HEK293 (cell line): ENCODE results near the gene C11orf58.

Experiments
- CTCF ChIA-PET: fragments of 350-600 bp; formaldehyde crosslinking; extraction: SDS; loops from one replicate; lab custom pipeline; 2021; ENCODE audit warnings: antibody characterized with exemption; lab: Yijun Ruan, JAX
- POLR2A ChIA-PET: fragments of 300-600 bp; formaldehyde crosslinking; extraction: SDS; loops from one replicate; lab custom pipeline; 2020; ENCODE audit warnings: antibody characterized with exemption, inconsistent platforms; lab: Yijun Ruan, JAX
- H3K27ac ChIP-seq: fragments of 200-500 bp; sonication (Bioruptor generic); 2 replicates; pipeline ENCODE4 v1.5.1; 2014; ENCODE audit warnings: low read depth, low read length, control low read depth, inconsistent platforms; ENCODE audit errors: extremely low read depth
- H3K36me3 ChIP-seq, 2 experiments: fragments of 200-500 bp in 1 of 2; sonication (Bioruptor generic) in 1 of 2; 1 replicate in 1 of 2; 2 replicates in 1 of 2; pipeline ENCODE4 v1.5.1; 2014 to 2017; ENCODE audit warnings: inconsistent platforms in 2 of 2, low read length in 2 of 2; ENCODE audit not compliant: control insufficient read depth in 2 of 2, insufficient read depth in 1 of 2
- H3K4me1 ChIP-seq: fragments of 200-500 bp; sonication (Bioruptor generic); 2 replicates; pipeline ENCODE4 v1.5.1; 2014; ENCODE audit warnings: mild to moderate bottlenecking, low read length, inconsistent platforms; ENCODE audit not compliant: control insufficient read depth, insufficient read depth
- H3K4me3 ChIP-seq: 2 replicates; pipeline ENCODE4 v1.5.1; 2011; ENCODE audit warnings: low read depth, mild to moderate bottlenecking, control low read depth, low read length, moderate library complexity
- H3K9me3 ChIP-seq: fragments of 200-500 bp; sonication (Bioruptor generic); 2 replicates; pipeline ENCODE4 v1.5.1; 2014; ENCODE audit warnings: low read depth, low read length, inconsistent platforms; ENCODE audit not compliant: control insufficient read depth, insufficient read depth
- GFI1B ChIP-seq: fragments of 450-650 bp; formaldehyde crosslinking; IDR thresholded peaks from 2 replicates; pipeline ENCODE4 v1.5.1; 2016; ENCODE audit warnings: missing biosample characterization, missing genetic modification characterization
- HOXA7 ChIP-seq: sonication (generic); formaldehyde crosslinking; IDR thresholded peaks from 2 replicates; pipeline ENCODE4 v1.8.1; 2022; ENCODE audit warnings: missing genetic modification reagents, borderline replicate concordance
- OSR2 ChIP-seq: fragments of 450-650 bp; formaldehyde crosslinking; IDR thresholded peaks from 2 replicates; pipeline ENCODE4 v1.5.1; 2016; ENCODE audit warnings: missing biosample characterization, missing genetic modification characterization
- OVOL3 ChIP-seq: fragments of 450-650 bp; formaldehyde crosslinking; IDR thresholded peaks from 2 replicates; pipeline ENCODE4 v1.5.1; 2016; ENCODE audit warnings: missing biosample characterization, missing genetic modification characterization
- PRDM6 ChIP-seq: fragments of 450-650 bp; formaldehyde crosslinking; IDR thresholded peaks from 2 replicates; pipeline ENCODE4 v1.5.1; 2017; ENCODE audit warnings: missing biosample characterization, missing genetic modification characterization
- ZBTB44 ChIP-seq: fragments of 450-650 bp; IDR thresholded peaks from 2 replicates; pipeline ENCODE4 v1.5.1; 2018; ENCODE audit warnings: missing biosample characterization, mild to moderate bottlenecking, missing genetic modification characterization
- ZFP3 ChIP-seq: fragments of 450-650 bp; formaldehyde crosslinking; IDR thresholded peaks from 2 replicates; pipeline ENCODE4 v1.5.1; 2016; ENCODE audit warnings: low read depth, missing biosample characterization, missing genetic modification characterization
- ZNF10 ChIP-seq: fragments of 450-650 bp; formaldehyde crosslinking; IDR thresholded peaks from 2 replicates; pipeline ENCODE4 v1.5.1; 2017; ENCODE audit warnings: missing biosample characterization, missing genetic modification characterization
- ZNF132 ChIP-seq: fragments of 450-650 bp; formaldehyde crosslinking; IDR thresholded peaks from 2 replicates; pipeline ENCODE4 v1.5.1; 2017; ENCODE audit warnings: missing biosample characterization, missing genetic modification characterization, borderline replicate concordance
- ZNF155 ChIP-seq: fragments of 450-650 bp; formaldehyde crosslinking; IDR thresholded peaks from 2 replicates; pipeline ENCODE4 v1.5.1; 2016; ENCODE audit warnings: missing biosample characterization, missing genetic modification characterization
- ZNF157 ChIP-seq: fragments of 450-650 bp; formaldehyde crosslinking; IDR thresholded peaks from 2 replicates; pipeline ENCODE4 v1.5.1; 2016; ENCODE audit warnings: missing biosample characterization, missing genetic modification characterization
- ZNF221 ChIP-seq: fragments of 450-650 bp; formaldehyde crosslinking; IDR thresholded peaks from 2 replicates; pipeline ENCODE4 v1.5.1; 2017; ENCODE audit warnings: missing biosample characterization, missing genetic modification characterization, borderline replicate concordance
- ZNF223 ChIP-seq: fragments of 450-650 bp; formaldehyde crosslinking; IDR thresholded peaks from 2 replicates; pipeline ENCODE4 v1.5.1; 2016; ENCODE audit warnings: missing biosample characterization, missing genetic modification characterization
- ZNF23 ChIP-seq: fragments of 450-650 bp; formaldehyde crosslinking; IDR thresholded peaks from 2 replicates; pipeline ENCODE4 v1.5.1; 2016; ENCODE audit warnings: missing biosample characterization, missing genetic modification characterization, borderline replicate concordance
- ZNF248 ChIP-seq: fragments of 450-650 bp; formaldehyde crosslinking; IDR thresholded peaks from 2 replicates; pipeline ENCODE4 v1.5.1; 2017; ENCODE audit warnings: missing biosample characterization, missing genetic modification characterization
- ZNF302 ChIP-seq: fragments of 450-650 bp; formaldehyde crosslinking; IDR thresholded peaks from 2 replicates; pipeline ENCODE4 v1.5.1; 2016; ENCODE audit warnings: missing biosample characterization, missing genetic modification characterization, low read depth
- ZSCAN18 ChIP-seq: fragments of 450-650 bp; formaldehyde crosslinking; IDR thresholded peaks from 2 replicates; pipeline ENCODE4 v1.5.1; 2016; ENCODE audit warnings: missing biosample characterization, missing genetic modification characterization
- TF ChIP-seq, protein P1 (sequence below): fragments of 450-650 bp; formaldehyde crosslinking; IDR thresholded peaks from 2 replicates; pipeline ENCODE4 v1.5.1; 2016; ENCODE audit warnings: missing biosample characterization, missing genetic modification characterization, borderline replicate concordance
- TF ChIP-seq, protein P2 (sequence below): fragments of 450-650 bp; IDR thresholded peaks from 2 replicates; pipeline ENCODE4 v1.5.1; 2018; ENCODE audit warnings: missing biosample characterization, missing genetic modification characterization
- TF ChIP-seq, protein P3 (sequence below): fragments of 450-650 bp; formaldehyde crosslinking; IDR thresholded peaks from 2 replicates; pipeline ENCODE4 v1.5.1; 2016; ENCODE audit warnings: missing biosample characterization, missing genetic modification characterization

Gene C11orf58

GRCh38 chr11:16797776-16798175 is 59.3 kb downstream of the C11orf58 start:
- no peaks in the 10 kb centered on the region for H3K9me3 ChIP-seq
- POLR2A ChIA-PET: no interaction called here
- H3K27ac ChIP-seq: no peak overlapping the region
- CTCF ChIA-PET: no interaction called here
- no peaks in the 10 kb centered on the region for H3K4me1 ChIP-seq
- H3K36me3 ChIP-seq: peaks cover 0 to 15% of the 10 kb centered on the region in 2 experiments; a peak in 2 of 3 replicates
- TF ChIP-seq ZSCAN18 (tag by site-specific recombination) (no peak), ZFP3 (tag by site-specific recombination) (no peak), ZNF23 (tag by site-specific recombination) (no peak), PRDM6 (tag by site-specific recombination) (no peak), ZNF302 (tag by site-specific recombination) (no peak), ZNF248 (tag by site-specific recombination) (no peak), OSR2 (tag by site-specific recombination) (no peak), HOXA7 (CRISPR knock-in tag) (no peak)
- TF ChIP-seq, protein P1, sequence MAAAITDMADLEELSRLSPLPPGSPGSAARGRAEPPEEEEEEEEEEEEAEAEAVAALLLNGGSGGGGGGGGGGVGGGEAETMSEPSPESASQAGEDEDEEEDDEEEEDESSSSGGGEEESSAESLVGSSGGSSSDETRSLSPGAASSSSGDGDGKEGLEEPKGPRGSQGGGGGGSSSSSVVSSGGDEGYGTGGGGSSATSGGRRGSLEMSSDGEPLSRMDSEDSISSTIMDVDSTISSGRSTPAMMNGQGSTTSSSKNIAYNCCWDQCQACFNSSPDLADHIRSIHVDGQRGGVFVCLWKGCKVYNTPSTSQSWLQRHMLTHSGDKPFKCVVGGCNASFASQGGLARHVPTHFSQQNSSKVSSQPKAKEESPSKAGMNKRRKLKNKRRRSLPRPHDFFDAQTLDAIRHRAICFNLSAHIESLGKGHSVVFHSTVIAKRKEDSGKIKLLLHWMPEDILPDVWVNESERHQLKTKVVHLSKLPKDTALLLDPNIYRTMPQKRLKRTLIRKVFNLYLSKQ (tag by site-specific recombination): no peak
- TF ChIP-seq, all 188 proteins: peak for 0
- no peak overlapping the region for H3K4me3 ChIP-seq

- TF ChIP-seq ZNF221 (tag by site-specific recombination) (no peak), ZNF223 (tag by site-specific recombination) (no peak), ZNF132 (tag by site-specific recombination) (no peak), OVOL3 (tag by site-specific recombination) (no peak), ZNF10 (no peak), ZBTB44 (no peak), GFI1B (tag by site-specific recombination) (no peak), ZNF157 (no peak), ZNF155 (tag by site-specific recombination) (no peak)
- TF ChIP-seq, protein P1 (tag by site-specific recombination): no peak
- TF ChIP-seq, protein P2, sequence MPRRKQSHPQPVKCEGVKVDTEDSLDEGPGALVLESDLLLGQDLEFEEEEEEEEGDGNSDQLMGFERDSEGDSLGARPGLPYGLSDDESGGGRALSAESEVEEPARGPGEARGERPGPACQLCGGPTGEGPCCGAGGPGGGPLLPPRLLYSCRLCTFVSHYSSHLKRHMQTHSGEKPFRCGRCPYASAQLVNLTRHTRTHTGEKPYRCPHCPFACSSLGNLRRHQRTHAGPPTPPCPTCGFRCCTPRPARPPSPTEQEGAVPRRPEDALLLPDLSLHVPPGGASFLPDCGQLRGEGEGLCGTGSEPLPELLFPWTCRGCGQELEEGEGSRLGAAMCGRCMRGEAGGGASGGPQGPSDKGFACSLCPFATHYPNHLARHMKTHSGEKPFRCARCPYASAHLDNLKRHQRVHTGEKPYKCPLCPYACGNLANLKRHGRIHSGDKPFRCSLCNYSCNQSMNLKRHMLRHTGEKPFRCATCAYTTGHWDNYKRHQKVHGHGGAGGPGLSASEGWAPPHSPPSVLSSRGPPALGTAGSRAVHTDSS (tag by site-specific recombination): no peak
- TF ChIP-seq, protein P3, sequence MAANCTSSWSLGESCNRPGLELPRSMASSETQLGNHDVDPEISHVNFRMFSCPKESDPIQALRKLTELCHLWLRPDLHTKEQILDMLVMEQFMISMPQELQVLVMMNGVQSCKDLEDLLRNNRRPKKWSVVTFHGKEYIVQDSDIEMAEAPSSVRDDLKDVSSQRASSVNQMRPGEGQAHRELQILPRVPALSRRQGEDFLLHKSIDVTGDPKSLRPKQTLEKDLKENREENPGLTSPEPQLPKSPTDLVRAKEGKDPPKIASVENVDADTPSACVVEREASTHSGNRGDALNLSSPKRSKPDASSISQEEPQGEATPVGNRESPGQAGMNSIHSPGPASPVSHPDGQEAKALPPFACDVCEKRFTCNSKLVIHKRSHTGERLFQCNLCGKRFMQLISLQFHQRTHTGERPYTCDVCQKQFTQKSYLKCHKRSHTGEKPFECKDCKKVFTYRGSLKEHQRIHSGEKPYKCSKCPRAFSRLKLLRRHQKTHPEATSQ (tag by site-specific recombination): no peak
- Histone ChIP-seq H3K4me3 (no peak overlapping the region), H3K36me3 (peaks cover 0 to 18% of the 10 kb centered on the region in 2 experiments; a peak in 2 of 3 replicates), H3K9me3 (no peaks in the 10 kb centered on the region), H3K27ac (no peak overlapping the region), H3K4me1 (no peaks in the 10 kb centered on the region)
- ChIA-PET POLR2A (interaction anchor here (0.6 kb wide), 1 partner anchor 73 kb away, joined by 3 read pairs; no protein-coding TSS in a partner anchor), CTCF (interaction anchor here (3.2 kb wide), 1 partner anchor 21 kb away, joined by 21 read pairs; no protein-coding TSS in a partner anchor)
Measured at GRCh38 chr11:16799221-16799620, 60.8 kb downstream of the C11orf58 start.
